ENCODE data around the gene FHOD3.

The FHOD3 gene

GRCh38 chr18:36340246-36340645 is 42.7 kb downstream of the FHOD3 start:
- DNase-seq (ENCODE audit: low read depth): no peak
- TF ChIP-seq CTCF (IDR thresholded peaks at IDR 0.05; ENCODE audit: insufficient read depth, low read depth, low read length, missing control alignments): no peak
- H3K4me3 ChIP-seq (ENCODE audit: low read depth, low read length): no peak overlapping the region

DNA sequence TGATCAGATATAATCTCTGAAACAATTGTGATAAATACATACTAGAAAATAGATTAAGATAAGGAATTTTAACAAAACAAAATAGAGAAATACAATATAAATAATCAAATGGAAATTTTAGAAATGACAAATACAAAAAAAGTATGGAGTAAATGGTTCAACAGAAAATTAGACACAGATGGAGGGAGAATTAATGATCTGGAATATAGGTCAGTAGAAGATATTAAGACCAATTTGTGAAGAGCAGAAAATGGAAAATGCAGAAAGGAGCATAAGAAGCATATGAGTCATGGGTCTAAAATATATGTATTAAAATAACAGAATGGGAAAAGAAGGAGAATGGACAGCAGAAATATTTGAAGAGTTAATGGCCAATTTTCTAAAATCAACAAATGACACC is 44.4 kb downstream of the FHOD3 start:
- DNase-seq (ENCODE audit: low read depth): no peak
- H3K4me3 ChIP-seq (ENCODE audit: low read depth, low read length): no peak overlapping the region
- no peak for TF ChIP-seq CTCF (IDR thresholded peaks at IDR 0.05; ENCODE audit: insufficient read depth, low read depth, low read length, missing control alignments)

DNA sequence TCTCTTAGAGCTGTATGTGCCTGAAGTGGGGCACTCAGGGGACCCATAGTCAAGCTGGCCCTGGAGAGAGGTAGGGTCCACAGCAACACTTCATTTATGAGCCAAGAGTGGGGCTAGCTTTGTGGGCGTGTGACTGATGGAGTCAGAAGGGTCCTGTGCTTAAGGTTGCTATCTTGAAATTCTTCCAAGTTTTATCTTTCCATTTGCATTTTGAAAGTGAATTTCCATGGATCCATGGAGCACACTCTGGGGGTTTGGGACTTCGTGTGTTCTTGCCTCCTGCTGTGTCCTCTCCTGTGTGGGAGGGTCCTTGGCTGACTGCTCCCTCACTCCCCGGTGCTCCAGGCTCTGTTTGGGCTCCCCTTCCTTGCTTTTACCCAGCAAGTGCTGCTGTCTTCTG is 50.8 kb downstream of the FHOD3 start:
- DNase-seq (ENCODE audit: low read depth): no peak
- TF ChIP-seq CTCF (IDR thresholded peaks at IDR 0.05; ENCODE audit: insufficient read depth, low read depth, low read length, missing control alignments): no peak
- H3K4me3 ChIP-seq (ENCODE audit: low read depth, low read length): no peak overlapping the region

DNA sequence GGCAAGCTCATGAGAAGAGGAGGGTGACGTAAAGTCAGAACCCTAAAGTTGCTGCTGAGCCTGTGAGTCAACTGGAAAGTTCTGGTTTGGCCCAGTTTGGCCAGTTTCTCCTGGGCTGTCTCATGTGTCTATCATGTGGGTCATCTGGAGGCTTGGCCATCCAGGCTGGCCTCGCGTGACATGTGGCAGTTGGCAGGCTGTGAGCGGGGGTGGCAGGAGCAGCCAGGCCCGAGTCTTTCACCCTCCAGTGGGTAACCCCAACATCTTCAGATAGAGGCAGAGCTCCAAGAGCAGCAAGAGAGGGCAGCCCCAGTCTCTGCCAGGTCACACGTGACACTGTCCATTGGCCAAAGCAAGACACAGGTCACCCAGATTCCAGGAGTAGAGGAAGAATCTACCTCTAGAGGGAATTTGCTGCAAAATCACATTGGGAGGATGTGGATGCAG is 51.5 kb downstream of the FHOD3 start:
- no peak for DNase-seq (ENCODE audit: low read depth)
- no peak overlapping the region for H3K4me3 ChIP-seq (ENCODE audit: low read depth, low read length)
- no peak for TF ChIP-seq CTCF (IDR thresholded peaks at IDR 0.05; ENCODE audit: insufficient read depth, low read depth, low read length, missing control alignments)

DNA sequence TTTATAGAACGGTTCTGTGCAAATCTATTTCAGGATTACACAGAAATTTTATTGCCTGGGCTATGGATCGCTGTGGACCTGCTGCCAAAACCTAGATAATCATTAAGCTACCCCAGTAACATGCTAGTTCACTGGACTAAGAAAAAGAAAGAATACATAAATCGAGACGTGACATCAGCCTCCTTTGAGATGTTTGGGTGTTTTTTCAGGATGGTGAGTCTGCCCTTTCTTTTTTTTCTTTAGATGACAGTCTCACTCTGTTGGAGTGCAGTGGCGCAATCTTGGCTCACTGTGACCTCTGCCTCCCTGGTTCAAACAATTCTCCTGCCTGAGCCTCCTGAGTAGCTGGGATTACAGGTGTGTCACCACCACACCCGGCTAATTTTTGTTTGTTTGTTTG is 52.0 kb downstream of the FHOD3 start:
- TF ChIP-seq CTCF (IDR thresholded peaks at IDR 0.05; ENCODE audit: insufficient read depth, low read depth, low read length, missing control alignments): no peak
- no peak overlapping the region for H3K4me3 ChIP-seq (ENCODE audit: low read depth, low read length)
- no peak for DNase-seq (ENCODE audit: low read depth)

DNA sequence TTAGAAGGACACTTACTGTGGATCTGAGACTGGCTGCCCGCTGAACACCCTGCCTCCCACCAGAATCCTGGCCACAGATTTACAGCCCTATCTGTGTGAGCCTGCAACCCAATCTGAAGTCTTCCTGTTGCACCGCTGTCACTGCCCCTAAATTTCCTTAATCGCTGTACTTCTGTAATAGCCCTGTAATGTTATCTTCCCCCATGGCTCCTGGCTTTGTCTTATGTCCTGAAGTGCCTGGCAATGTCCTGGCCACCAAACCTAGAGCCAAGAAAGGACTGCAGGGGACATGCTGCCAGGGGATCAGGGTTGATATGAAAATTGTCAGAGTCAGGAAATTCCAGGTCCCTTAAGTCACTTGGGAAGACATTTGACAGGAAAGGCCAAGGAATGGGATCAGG is 52.7 kb downstream of the FHOD3 start:
- no peak for DNase-seq (ENCODE audit: low read depth)
- TF ChIP-seq CTCF (IDR thresholded peaks at IDR 0.05; ENCODE audit: insufficient read depth, low read depth, low read length, missing control alignments): no peak
- no peak overlapping the region for H3K4me3 ChIP-seq (ENCODE audit: low read depth, low read length)

GRCh38 chr18:36350839-36351469 is 53.4 kb downstream of the FHOD3 start:
- no peak overlapping the region for H3K4me3 ChIP-seq (ENCODE audit: low read depth, low read length)
- DNase-seq (ENCODE audit: low read depth): no peak
- TF ChIP-seq CTCF (IDR thresholded peaks at IDR 0.05; ENCODE audit: insufficient read depth, low read depth, low read length, missing control alignments): no peak
